IMR-90 (cell line): ENCODE measurements around the gene ATG5. TPM values are rescaled to one million over a fixed set of nuclear protein-coding genes. Genes with fewer than 3 reads are reported as not detected.
A peak's percentile ranks its signal among the peaks of the same experiment; 100 is the strongest.

Source experiments
- ATAC-seq: fragments of 200-7000 bp; cut with Tn5 transposase; 2 replicates; pipeline ENCODE4 v1.9.1; 2020; ENCODE audit warnings: low read depth, mild to moderate bottlenecking, moderate library complexity
- BruUV-seq: library from RNA; stranded (reverse); fragments of 400-500 nt; replicated peaks from 2 replicates; lab custom pipeline; 2021; lab: Mats Ljungman, UMichigan
- CTCF ChIA-PET: fragments of 300-600 bp; formaldehyde crosslinking; extraction: SDS; loops from one replicate; lab custom pipeline; 2021; ENCODE audit warnings: antibody characterized with exemption; lab: Yijun Ruan, JAX
- POLR2A ChIA-PET: fragments of 300-600 bp; sonication (Branson Sonifier 250); formaldehyde crosslinking; loops from one replicate; lab custom pipeline; 2022; ENCODE audit warnings: antibody characterized with exemption; ENCODE audit not compliant: unreplicated experiment; lab: Charles Lee
- DNase-seq: peaks from one replicate; pipeline ENCODE4 v3.0.0; 2013
- H2AFZ ChIP-seq: replicated peaks from 2 replicates; pipeline ENCODE3; 2013; ENCODE audit warnings: low read length, mild to moderate bottlenecking; ENCODE audit not compliant: poor library complexity
- H2AK5ac ChIP-seq: 2 replicates; pipeline ENCODE4 v1.6.1; 2013; ENCODE audit warnings: low read depth, low read length, inconsistent platforms
- H2AK9ac ChIP-seq: replicated peaks from 2 replicates; pipeline ENCODE3; 2013; ENCODE audit warnings: mild to moderate bottlenecking, low read depth, low read length, moderate library complexity; ENCODE audit not compliant: poor library complexity
- H2BK120ac ChIP-seq: 2 replicates; pipeline ENCODE4 v1.6.1; 2013; ENCODE audit warnings: low read depth, low read length, inconsistent platforms
- H2BK15ac ChIP-seq: 3 replicates; pipeline ENCODE4 v1.6.1; 2013; ENCODE audit warnings: low read depth, low read length, inconsistent platforms
- H2BK20ac ChIP-seq: 2 replicates; pipeline ENCODE4 v1.6.1; 2013; ENCODE audit warnings: low read depth, mild to moderate bottlenecking, inconsistent platforms, low read length, moderate library complexity
- H2BK5ac ChIP-seq: 2 replicates; pipeline ENCODE4 v1.6.1; 2013; ENCODE audit warnings: mild to moderate bottlenecking, low read depth, low read length, inconsistent platforms; ENCODE audit not compliant: poor library complexity, severe bottlenecking
- H3K14ac ChIP-seq: replicated peaks from 2 replicates; pipeline ENCODE4 v1.6.1; 2013; ENCODE audit warnings: low read depth, low read length, inconsistent platforms
- H3K18ac ChIP-seq: 2 replicates; pipeline ENCODE4 v1.6.1; 2013; ENCODE audit warnings: low read depth, low read length, control low read depth
- H3K23ac ChIP-seq: 2 replicates; pipeline ENCODE4 v1.6.1; 2013; ENCODE audit warnings: low read depth, low read length, inconsistent platforms
- H3K27ac ChIP-seq: 2 replicates; pipeline ENCODE4 v1.5.1; 2013; ENCODE audit warnings: mild to moderate bottlenecking, control low read depth, low read length; ENCODE audit not compliant: insufficient read depth
- H3K27me3 ChIP-seq: 2 replicates; pipeline ENCODE4 v1.6.1; 2013; ENCODE audit warnings: low read length; ENCODE audit not compliant: control insufficient read depth, insufficient read depth
- H3K36me3 ChIP-seq: 2 replicates; pipeline ENCODE4 v1.6.1; 2013; ENCODE audit warnings: low read length, mixed read lengths; ENCODE audit not compliant: control insufficient read depth, insufficient read depth
- H3K4ac ChIP-seq: 2 replicates; pipeline ENCODE4 v1.6.1; 2013; ENCODE audit warnings: low read depth, low read length, inconsistent platforms
- H3K4me1 ChIP-seq: 2 replicates; pipeline ENCODE4 v1.6.1; 2013; ENCODE audit warnings: low read length, mixed read lengths; ENCODE audit not compliant: control insufficient read depth, insufficient read depth
- H3K4me2 ChIP-seq: 2 replicates; pipeline ENCODE4 v1.6.1; 2013; ENCODE audit warnings: low read depth, mild to moderate bottlenecking, control low read depth, low read length, moderate library complexity
- H3K4me3 ChIP-seq: 2 replicates; pipeline ENCODE4 v1.5.1; 2013; ENCODE audit warnings: low read depth, mild to moderate bottlenecking, control low read depth, low read length, moderate library complexity; ENCODE audit not compliant: insufficient read depth
- H3K56ac ChIP-seq: 2 replicates; pipeline ENCODE4 v1.6.1; 2013; ENCODE audit warnings: low read length, inconsistent platforms; ENCODE audit not compliant: insufficient read depth; ENCODE audit errors: extremely low read depth
- H3K79me1 ChIP-seq, 2 experiments: 2 replicates each; pipeline ENCODE4 v1.6.1; 2013; ENCODE audit warnings: low read length in 2 of 2, inconsistent platforms in 1 of 2, low read depth in 1 of 2
- H3K9ac ChIP-seq: 2 replicates; pipeline ENCODE4 v1.6.1; 2013; ENCODE audit warnings: low read depth, low read length, control low read depth
- H3K9me1 ChIP-seq: 2 replicates; pipeline ENCODE4 v1.6.1; 2013; ENCODE audit warnings: low read length, inconsistent platforms; ENCODE audit not compliant: insufficient read depth
- H3K9me3 ChIP-seq: 2 replicates; pipeline ENCODE4 v1.6.1; 2013; ENCODE audit warnings: low read length; ENCODE audit not compliant: control insufficient read depth, insufficient read depth
- H4K20me1 ChIP-seq: 2 replicates; pipeline ENCODE4 v1.6.1; 2013; ENCODE audit warnings: low read length, inconsistent platforms; ENCODE audit not compliant: insufficient read depth
- H4K5ac ChIP-seq: 2 replicates; pipeline ENCODE4 v1.6.1; 2013; ENCODE audit warnings: mild to moderate bottlenecking, low read depth, low read length, control low read depth
- H4K8ac ChIP-seq, 2 experiments: 2 replicates each; pipeline ENCODE4 v1.6.1; 2013; ENCODE audit warnings: low read depth in 2 of 2, low read length in 2 of 2, control low read depth in 1 of 2, inconsistent platforms in 1 of 2
- H4K91ac ChIP-seq: 2 replicates; pipeline ENCODE4 v1.6.1; 2013; ENCODE audit warnings: low read depth, low read length, inconsistent platforms; ENCODE audit not compliant: insufficient read depth
- BHLHE40 ChIP-seq: fragments of 150-350 bp; IDR thresholded peaks from 2 replicates; pipeline ENCODE4 v1.6.1; 2016; ENCODE audit warnings: mild to moderate bottlenecking, low read depth, low read length
- CEBPB ChIP-seq: IDR thresholded peaks from 2 replicates; pipeline ENCODE4 v1.6.1; 2012; ENCODE audit warnings: low read depth, low read length, improper control_type of control experiment
- CHD1 ChIP-seq: IDR thresholded peaks from 2 replicates; pipeline ENCODE4 v1.6.1; 2012; ENCODE audit warnings: low read depth, low read length, improper control_type of control experiment
- FOS ChIP-seq: fragments of 150-350 bp; IDR thresholded peaks from 2 replicates; pipeline ENCODE4 v1.6.1; 2016; ENCODE audit warnings: low read depth, low read length
- MAFK ChIP-seq: IDR thresholded peaks from 2 replicates; pipeline ENCODE4 v1.6.1; 2012; ENCODE audit warnings: low read depth, low read length, improper control_type of control experiment
- MAZ ChIP-seq: IDR thresholded peaks from 2 replicates; pipeline ENCODE4 v1.6.1; 2012; ENCODE audit warnings: low read depth, mild to moderate bottlenecking, low read length, improper control_type of control experiment, moderate library complexity, borderline replicate concordance
- MXI1 ChIP-seq: IDR thresholded peaks from 2 replicates; pipeline ENCODE4 v1.6.1; 2012; ENCODE audit warnings: low read depth, mild to moderate bottlenecking, low read length, moderate library complexity, borderline replicate concordance
- NFE2L2 ChIP-seq: fragments of 150-350 bp; IDR thresholded peaks from 2 replicates; pipeline ENCODE4 v1.6.1; 2016; ENCODE audit warnings: low read depth, mild to moderate bottlenecking, low read length
- POLR2A ChIP-seq: IDR thresholded peaks from 2 replicates; pipeline ENCODE4 v1.6.1; 2012; ENCODE audit warnings: mild to moderate bottlenecking, low read depth, low read length
- RAD21 ChIP-seq: IDR thresholded peaks from 2 replicates; pipeline ENCODE4 v1.6.1; 2012; ENCODE audit warnings: low read length, improper control_type of control experiment
- RCOR1 ChIP-seq: IDR thresholded peaks from 2 replicates; pipeline ENCODE4 v1.6.1; 2012; ENCODE audit warnings: mild to moderate bottlenecking, low read length, improper control_type of control experiment; ENCODE audit not compliant: insufficient replicate concordance
- RFX5 ChIP-seq: IDR thresholded peaks from 2 replicates; pipeline ENCODE4 v1.8.0; 2012; ENCODE audit warnings: low read depth, mild to moderate bottlenecking, low read length, moderate library complexity
- WGBS, 2 experiments: methylation state at CpG; one replicate each; pipeline versions ENCODE4 v1.1.5 to v1.1.7; 2013; ENCODE audit warnings: missing lambda C conversion rate in 2 of 2; ENCODE audit not compliant: insufficient read length in 1 of 2; ENCODE audit errors: extremely low coverage in 2 of 2; 5-methylcytosine and 5-hydroxymethylcytosine counted together
- dilution Hi-C: fragments of 300-500 bp; cut with HindIII; formaldehyde crosslinking; loops from one replicate; pipeline ENCODE4 v1.14.3; 2018; ENCODE audit warnings: low sequenced_read_pairs; ENCODE audit not compliant: unreplicated experiment
- in situ Hi-C: fragments of 300-500 bp; cut with MboI; formaldehyde crosslinking; loops from 3 replicates; pipeline ENCODE4 v1.14.3; 2019; ENCODE audit warnings: low sequenced_read_pairs, inconsistent platforms, mixed read lengths
- intact Hi-C: fragments of 100-400 bp; cut with micrococcal nuclease; formaldehyde crosslinking; loops from 2 replicates; pipeline ENCODE4 v1.10.0; 2022
- polyA plus RNA-seq, 3 experiments: library from polyadenylated mRNA; depleted of rRNA; stranded (reverse); fragments of >200 nt; gene quantifications; 2 replicates each; pipeline ENCODE4 v1.2.3, GENCODE V29; 2012; ENCODE audit warnings: low replicate concordance in 1 of 3
- total RNA-seq: library from RNA; depleted of rRNA; stranded (reverse); fragments of >200 nt; gene quantifications from 2 replicates; pipeline ENCODE4 v1.2.3, GENCODE V29; 2012
- TF ChIP-seq, protein P1 (sequence below): conservative IDR thresholded peaks from 2 replicates; pipeline ENCODE4 v1.5.1; 2012; ENCODE audit warnings: mild to moderate bottlenecking, low read depth, low read length, improper control_type of control experiment
- TF ChIP-seq, protein P2 (sequence below): fragments of 150-350 bp; IDR thresholded peaks from 2 replicates; pipeline ENCODE4 v1.6.1; 2017; ENCODE audit warnings: mild to moderate bottlenecking, antibody characterized with exemption, low read length, low read depth
- TF ChIP-seq, protein P3 (sequence below): fragments of 150-350 bp; IDR thresholded peaks from 2 replicates; pipeline ENCODE4 v1.6.1; 2016; ENCODE audit warnings: low read depth, mild to moderate bottlenecking, low read length, moderate library complexity, borderline replicate concordance

Gene ATG5
- total and polyA plus RNA-seq, 2 of the 4 experiments (the other 2 are of a cell fraction): 13.5 to 28.0 TPM

- Histone ChIP-seq H3K9ac (no peak overlapping the region), H3K27ac (no peak overlapping the region), H2BK20ac (no peak overlapping the region), H2BK120ac (no peak overlapping the region), H3K23ac (no peak overlapping the region), H3K4me2 (no peak overlapping the region), H3K79me1 (peaks cover 7 to 9% of the 10 kb centered on the region in 2 experiments; a peak in 3 of 4 replicates), H3K18ac (no peak overlapping the region), H2AFZ (no peak overlapping the region), H3K4me1 (no peaks in the 10 kb centered on the region), H3K4me3 (no peak overlapping the region), H4K5ac (no peak overlapping the region; the same call in 1 of the 2 replicates), H2AK5ac (no peak overlapping the region), H3K56ac (no peak overlapping the region), H3K14ac (no peak overlapping the region), H2BK5ac (no peak overlapping the region), H3K9me3 (no peaks in the 10 kb centered on the region), H3K27me3 (no peaks in the 10 kb centered on the region), H4K91ac (no peak overlapping the region), H4K20me1 (no peaks in the 10 kb centered on the region), H2AK9ac (no peak overlapping the region), H3K36me3 (0 out of 2 replicates have a peak, but pooled peaks cover 3% of the 10 kb centered on the region), H2BK15ac (no peak overlapping the region), H4K8ac (no peak overlapping the region), H3K9me1 (no peaks in the 10 kb centered on the region), H3K4ac (no peak overlapping the region)
- CTCF ChIA-PET: interaction anchor here (0.6 to 2.4 kb wide), 15 partner anchors 8 to 791 kb away, joined by 3 to 13 read pairs (median 4); partner anchors contain the start of gene PRDM1
- intact Hi-C loops (loop anchor here (1.0 to 5.0 kb wide), 5 partner anchors 133 to 791 kb away; no protein-coding TSS in a partner anchor), in situ Hi-C loops (loop anchor here (10.0 kb wide), 2 partner anchors 489 to 739 kb away; no protein-coding TSS in a partner anchor), dilution Hi-C loops (no loop called here)
- POLR2A ChIA-PET: no interaction called here
- BruUV-seq: no TSS peak
- peak; percentile 68 for ATAC-seq
- no CpG with 5 or more reads among the region's 2 CpGs for WGBS, 2 experiments
- DNase-seq: peak; percentile 79
- TF ChIP-seq CHD1: no peak
- TF ChIP-seq, protein P1, sequence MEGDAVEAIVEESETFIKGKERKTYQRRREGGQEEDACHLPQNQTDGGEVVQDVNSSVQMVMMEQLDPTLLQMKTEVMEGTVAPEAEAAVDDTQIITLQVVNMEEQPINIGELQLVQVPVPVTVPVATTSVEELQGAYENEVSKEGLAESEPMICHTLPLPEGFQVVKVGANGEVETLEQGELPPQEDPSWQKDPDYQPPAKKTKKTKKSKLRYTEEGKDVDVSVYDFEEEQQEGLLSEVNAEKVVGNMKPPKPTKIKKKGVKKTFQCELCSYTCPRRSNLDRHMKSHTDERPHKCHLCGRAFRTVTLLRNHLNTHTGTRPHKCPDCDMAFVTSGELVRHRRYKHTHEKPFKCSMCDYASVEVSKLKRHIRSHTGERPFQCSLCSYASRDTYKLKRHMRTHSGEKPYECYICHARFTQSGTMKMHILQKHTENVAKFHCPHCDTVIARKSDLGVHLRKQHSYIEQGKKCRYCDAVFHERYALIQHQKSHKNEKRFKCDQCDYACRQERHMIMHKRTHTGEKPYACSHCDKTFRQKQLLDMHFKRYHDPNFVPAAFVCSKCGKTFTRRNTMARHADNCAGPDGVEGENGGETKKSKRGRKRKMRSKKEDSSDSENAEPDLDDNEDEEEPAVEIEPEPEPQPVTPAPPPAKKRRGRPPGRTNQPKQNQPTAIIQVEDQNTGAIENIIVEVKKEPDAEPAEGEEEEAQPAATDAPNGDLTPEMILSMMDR: peak; percentile 80
- peak; percentile 43; the same call in 1 of the 2 replicates for TF ChIP-seq CEBPB
- no peak for TF ChIP-seq BHLHE40
- TF ChIP-seq, protein P2, sequence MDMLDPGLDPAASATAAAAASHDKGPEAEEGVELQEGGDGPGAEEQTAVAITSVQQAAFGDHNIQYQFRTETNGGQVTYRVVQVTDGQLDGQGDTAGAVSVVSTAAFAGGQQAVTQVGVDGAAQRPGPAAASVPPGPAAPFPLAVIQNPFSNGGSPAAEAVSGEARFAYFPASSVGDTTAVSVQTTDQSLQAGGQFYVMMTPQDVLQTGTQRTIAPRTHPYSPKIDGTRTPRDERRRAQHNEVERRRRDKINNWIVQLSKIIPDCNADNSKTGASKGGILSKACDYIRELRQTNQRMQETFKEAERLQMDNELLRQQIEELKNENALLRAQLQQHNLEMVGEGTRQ: no peak
- TF ChIP-seq, protein P3, sequence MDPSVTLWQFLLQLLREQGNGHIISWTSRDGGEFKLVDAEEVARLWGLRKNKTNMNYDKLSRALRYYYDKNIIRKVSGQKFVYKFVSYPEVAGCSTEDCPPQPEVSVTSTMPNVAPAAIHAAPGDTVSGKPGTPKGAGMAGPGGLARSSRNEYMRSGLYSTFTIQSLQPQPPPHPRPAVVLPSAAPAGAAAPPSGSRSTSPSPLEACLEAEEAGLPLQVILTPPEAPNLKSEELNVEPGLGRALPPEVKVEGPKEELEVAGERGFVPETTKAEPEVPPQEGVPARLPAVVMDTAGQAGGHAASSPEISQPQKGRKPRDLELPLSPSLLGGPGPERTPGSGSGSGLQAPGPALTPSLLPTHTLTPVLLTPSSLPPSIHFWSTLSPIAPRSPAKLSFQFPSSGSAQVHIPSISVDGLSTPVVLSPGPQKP: no peak
- no peak for TF ChIP-seq NFE2L2
- no peak for TF ChIP-seq MAZ
- TF ChIP-seq RCOR1: no peak
- TF ChIP-seq MXI1: no peak
- no peak for TF ChIP-seq FOS
- peak; percentile 93 for TF ChIP-seq RAD21
- 0 out of 2 replicates have a peak, but pooled peaks have one; percentile 36 for TF ChIP-seq POLR2A
- no peak for TF ChIP-seq MAFK
- TF ChIP-seq RFX5: no peak
Measured at GRCh38 chr6:106223300-106223930, 102.1 kb downstream of the ATG5 start.
